Stimulated activated naive CD8-positive, alpha-beta T cell treated with anti-CD3 and anti-CD28 coated beads, Interleukin-15, Interleukin-2, amounts not matched to agents 100 ng/mL and 50 ng/mL, for 24 hours (primary cell): ENCODE measurements around the gene STK17B.
"Not testable (repeated sequence)": the region's sequence is repeated elsewhere in the genome, so short reads cannot be mapped to it uniquely, and the experiment has no call there.

Source experiments
- H3K27ac Mint-ChIP-seq: one replicate; pipeline ENCODE4 v1.8.0; 2021; ENCODE audit warnings: mild to moderate bottlenecking, mixed read lengths
- H3K27me3 Mint-ChIP-seq: one replicate; pipeline ENCODE4 v1.8.0; 2021; ENCODE audit warnings: mixed read lengths
- H3K36me3 Mint-ChIP-seq: one replicate; pipeline ENCODE4 v1.8.0; 2021; ENCODE audit warnings: low read depth, mixed read lengths
- H3K4me1 Mint-ChIP-seq: one replicate; pipeline ENCODE4 v1.8.0; 2021; ENCODE audit warnings: low read depth, mixed read lengths
- H3K4me3 Mint-ChIP-seq: one replicate; pipeline ENCODE4 v1.8.0; 2021; ENCODE audit warnings: mild to moderate bottlenecking, mixed read lengths
- H3K9me3 Mint-ChIP-seq: one replicate; pipeline ENCODE4 v1.8.0; 2021; ENCODE audit warnings: mixed read lengths

Gene STK17B

GRCh38 chr2:196195758-196196157 is 24.4 kb upstream of the STK17B start:
- Mint-ChIP-seq H3K27me3 (no peaks in the 10 kb centered on the region), H3K27ac (peak overlapping the region; percentile 69), H3K36me3 (no peaks in the 10 kb centered on the region), H3K4me3 (peak overlapping the region; percentile 15), H3K4me1 (peaks cover 59% of the 10 kb centered on the region), H3K9me3 (no peaks in the 10 kb centered on the region)

- no peaks in the 10 kb centered on the region for H3K36me3 Mint-ChIP-seq
These were observed 23.9 kb upstream of the STK17B start for GRCh38 chr2:196195302-196195701.

GRCh38 chr2:196191541-196191940 is 20.2 kb upstream of the STK17B start:
- peaks cover 65% of the 10 kb centered on the region for H3K4me1 Mint-ChIP-seq
- no peaks in the 10 kb centered on the region for H3K27me3 Mint-ChIP-seq
- H3K9me3 Mint-ChIP-seq, result no peaks in the 10 kb centered on the region
- H3K27ac Mint-ChIP-seq, result no peak overlapping the region
- H3K36me3 Mint-ChIP-seq, result no peaks in the 10 kb centered on the region
- no peak overlapping the region for H3K4me3 Mint-ChIP-seq

More at GRCh38 chr2:196195302-196195701, 23.9 kb upstream of the STK17B start:
- Mint-ChIP-seq H3K4me3 (no peak overlapping the region), H3K9me3 (no peaks in the 10 kb centered on the region), H3K27me3 (no peaks in the 10 kb centered on the region), H3K27ac (no peak overlapping the region), H3K4me1 (peaks cover 58% of the 10 kb centered on the region)

GRCh38 chr2:196187898-196188458 is 16.6 kb upstream of the STK17B start:
- H3K27me3 Mint-ChIP-seq, result no peaks in the 10 kb centered on the region
- H3K36me3 Mint-ChIP-seq, result no peaks in the 10 kb centered on the region
- H3K9me3 Mint-ChIP-seq, result no peaks in the 10 kb centered on the region
- no peak overlapping the region for H3K4me3 Mint-ChIP-seq
- H3K27ac Mint-ChIP-seq, result no peak overlapping the region
- peaks cover 81% of the 10 kb centered on the region for H3K4me1 Mint-ChIP-seq

- not testable (repeated sequence) for H3K4me3 Mint-ChIP-seq, H3K9me3 Mint-ChIP-seq, H3K27ac Mint-ChIP-seq, H3K27me3 Mint-ChIP-seq, H3K36me3 Mint-ChIP-seq
- peaks cover 87% of the 10 kb centered on the region for H3K4me1 Mint-ChIP-seq
These were observed 15.9 kb upstream of the STK17B start for GRCh38 chr2:196187175-196187700.

- Mint-ChIP-seq H3K27me3 (no peaks in the 10 kb centered on the region), H3K9me3 (no peaks in the 10 kb centered on the region), H3K4me3 (no peak overlapping the region), H3K4me1 (peaks cover 87% of the 10 kb centered on the region), H3K36me3 (no peaks in the 10 kb centered on the region), H3K27ac (no peak overlapping the region)
These were observed 15.0 kb upstream of the STK17B start for GRCh38 chr2:196186266-196186980.

- Mint-ChIP-seq H3K4me1 (peaks cover 86% of the 10 kb centered on the region), H3K27ac (peak overlapping the region; percentile 94), H3K9me3 (no peaks in the 10 kb centered on the region), H3K36me3 (no peaks in the 10 kb centered on the region), H3K4me3 (no peak overlapping the region), H3K27me3 (no peaks in the 10 kb centered on the region)
These were observed 13.5 kb upstream of the STK17B start for GRCh38 chr2:196184921-196185320.

- peaks cover 86% of the 10 kb centered on the region for H3K4me1 Mint-ChIP-seq
- peak overlapping the region; percentile 74 for H3K4me3 Mint-ChIP-seq
- no peaks in the 10 kb centered on the region for H3K36me3 Mint-ChIP-seq
- H3K27ac Mint-ChIP-seq, result peak overlapping the region; percentile 94
- H3K27me3 Mint-ChIP-seq, result no peaks in the 10 kb centered on the region
- no peaks in the 10 kb centered on the region for H3K9me3 Mint-ChIP-seq
These were observed 12.3 kb upstream of the STK17B start for GRCh38 chr2:196183528-196184231.

GRCh38 chr2:196183172-196183473 is 11.7 kb upstream of the STK17B start:
- Mint-ChIP-seq H3K4me1 (peaks cover 86% of the 10 kb centered on the region), H3K36me3 (no peaks in the 10 kb centered on the region), H3K4me3 (peak overlapping the region; percentile 74), H3K9me3 (no peaks in the 10 kb centered on the region), H3K27ac (peak overlapping the region; percentile 94), H3K27me3 (no peaks in the 10 kb centered on the region)

GRCh38 chr2:196182439-196183171 is 11.2 kb upstream of the STK17B start:
- peak overlapping the region; percentile 74 for H3K4me3 Mint-ChIP-seq
- H3K4me1 Mint-ChIP-seq, result peaks cover 85% of the 10 kb centered on the region
- no peaks in the 10 kb centered on the region for H3K36me3 Mint-ChIP-seq
- H3K9me3 Mint-ChIP-seq, result no peaks in the 10 kb centered on the region
- peak overlapping the region; percentile 94 for H3K27ac Mint-ChIP-seq
- H3K27me3 Mint-ChIP-seq, result no peaks in the 10 kb centered on the region

- H3K4me3 Mint-ChIP-seq, result no peak overlapping the region
- no peaks in the 10 kb centered on the region for H3K27me3 Mint-ChIP-seq
- H3K9me3 Mint-ChIP-seq, result no peaks in the 10 kb centered on the region
- H3K4me1 Mint-ChIP-seq, result peaks cover 91% of the 10 kb centered on the region
- H3K36me3 Mint-ChIP-seq, result no peaks in the 10 kb centered on the region
- peak overlapping the region; percentile 94 for H3K27ac Mint-ChIP-seq
These were observed 10.1 kb upstream of the STK17B start for GRCh38 chr2:196181484-196181883.

- Mint-ChIP-seq H3K4me1 (peaks cover 95% of the 10 kb centered on the region), H3K36me3 (peaks cover 3% of the 10 kb centered on the region), H3K9me3 (no peaks in the 10 kb centered on the region), H3K27me3 (no peaks in the 10 kb centered on the region), H3K4me3 (peak overlapping the region; percentile 82), H3K27ac (peak overlapping the region; percentile 92)
These were observed 5.7 kb upstream of the STK17B start for GRCh38 chr2:196177124-196177523.

- H3K27ac Mint-ChIP-seq, result peak overlapping the region; percentile 92
- H3K27me3 Mint-ChIP-seq, result no peaks in the 10 kb centered on the region
- H3K9me3 Mint-ChIP-seq, result no peaks in the 10 kb centered on the region
- H3K4me3 Mint-ChIP-seq, result peak overlapping the region; percentile 82
- H3K36me3 Mint-ChIP-seq, result peaks cover 3% of the 10 kb centered on the region
- peaks cover 87% of the 10 kb centered on the region for H3K4me1 Mint-ChIP-seq
These were observed 4.9 kb upstream of the STK17B start for GRCh38 chr2:196176142-196176738.

- Mint-ChIP-seq H3K9me3 (no peaks in the 10 kb centered on the region), H3K27ac (peak overlapping the region; percentile 82), H3K4me1 (peaks cover 71% of the 10 kb centered on the region), H3K27me3 (no peaks in the 10 kb centered on the region), H3K4me3 (peak overlapping the region; percentile 86), H3K36me3 (peaks cover 16% of the 10 kb centered on the region)
These were observed 3.0 kb upstream of the STK17B start for GRCh38 chr2:196174404-196174803.
